Activated CD8-positive, alpha-beta T cell treated with anti-CD3 and anti-CD28 coated beads, Interleukin-2, amount 10 ng/mL, durations not matched to agents 7 days and 5 days (primary cell): ENCODE results near the gene SRCAP. TPM values are rescaled to one million over a fixed set of nuclear protein-coding genes. Genes with fewer than 3 reads are reported as not detected.

ENCODE experiments used
- ATAC-seq: fragments of 150-1000 bp; cut with Tn5 transposase; one replicate; pipeline ENCODE4 v1.10.0; 2021; ENCODE audit warnings: moderate library complexity
- CTCF ChIA-PET: fragments of 350-600 bp; sonication (Branson Sonifier 250); formaldehyde crosslinking; loops from one replicate; lab custom pipeline; 2021; ENCODE audit warnings: antibody characterized with exemption; lab: Charles Lee
- POLR2A ChIA-PET: fragments of 350-600 bp; sonication (Branson Sonifier 250); formaldehyde crosslinking; loops from one replicate; lab custom pipeline; 2021; ENCODE audit warnings: antibody characterized with exemption; lab: Charles Lee
- DNase-seq: peaks from one replicate; pipeline ENCODE4 v3.0.0-alpha.2; 2020
- H3K27ac Mint-ChIP-seq: one replicate; pipeline ENCODE4 v1.8.0; 2021; ENCODE audit warnings: mild to moderate bottlenecking, mixed read lengths
- H3K27me3 Mint-ChIP-seq: one replicate; pipeline ENCODE4 v1.8.0; 2021; ENCODE audit warnings: low read depth, mixed read lengths
- H3K36me3 Mint-ChIP-seq: one replicate; pipeline ENCODE4 v1.8.0; 2021; ENCODE audit warnings: low read depth, mixed read lengths
- H3K4me1 Mint-ChIP-seq: one replicate; pipeline ENCODE4 v1.8.0; 2021; ENCODE audit warnings: low read depth, mixed read lengths
- H3K4me3 Mint-ChIP-seq: one replicate; pipeline ENCODE4 v1.8.0; 2021; ENCODE audit warnings: mild to moderate bottlenecking, mixed read lengths
- H3K9me3 Mint-ChIP-seq: one replicate; pipeline ENCODE4 v1.8.0; 2022; ENCODE audit warnings: mixed read lengths; ENCODE audit not compliant: insufficient read depth
- total RNA-seq, 2 experiments: library from RNA; stranded (reverse); gene quantifications; one replicate each; pipeline ENCODE4 v1.2.3, GENCODE V29; 2021

SRCAP gene
- 10 to 100 TPM; 75.2 to 76.0 TPM for total RNA-seq

- ATAC-seq (peak; percentile 34), DNase-seq (peak; percentile 91)
- Mint-ChIP-seq H3K36me3 (peaks cover 31% of the 10 kb centered on the region), H3K9me3 (no peaks in the 10 kb centered on the region), H3K4me3 (peak within 1 kb of the TSS; percentile 97), H3K4me1 (peaks cover 42% of the 10 kb centered on the region), H3K27me3 (no peaks in the 10 kb centered on the region), H3K27ac (peak within 1 kb of the TSS; percentile 99)
- POLR2A ChIA-PET, result interaction anchor here (0.6 to 1.7 kb wide), 10 partner anchors 19 to 607 kb away, joined by 3 to 10 read pairs (median 4); partner anchors contain the start of genes FBRS, PHKG2, TBX6 and ZNF689
- CTCF ChIA-PET, result no interaction called here
Measured at GRCh38 chr16:30698816-30699614, at the start of gene SRCAP. Gene SRCAP, plus strand, starts transcription at chr16:30699171. Its CDS starts 1,654 bp downstream, at chr16:30700825.

- peaks cover 1% of the 10 kb centered on the region for H3K27me3 Mint-ChIP-seq
- H3K4me3 Mint-ChIP-seq, result peak overlapping the region; percentile 91
- peaks cover 28% of the 10 kb centered on the region for H3K36me3 Mint-ChIP-seq
- H3K27ac Mint-ChIP-seq, result peak overlapping the region; percentile 95
- DNase-seq (peak; percentile 72), ATAC-seq (peak; percentile 8)
- ChIA-PET POLR2A (interaction anchor here (0.7 to 3.1 kb wide), 13 partner anchors 10 to 246 kb away, joined by 3 to 40 read pairs (median 4); partner anchors contain the start of genes FBRS, ZNF688, ZNF689 and ZNF747), CTCF (interaction anchor here (0.8 to 4.5 kb wide), 13 partner anchors 10 to 220 kb away, joined by 3 to 36 read pairs (median 6); partner anchors contain the start of genes DCTPP1, FBRS and ZNF764)
- peaks cover 38% of the 10 kb centered on the region for H3K4me1 Mint-ChIP-seq
- H3K9me3 Mint-ChIP-seq, result no peaks in the 10 kb centered on the region
Measured at GRCh38 chr16:30649725-30650368, 49.1 kb upstream of the SRCAP start.

GRCh38 chr16:30650369-30651123 lies 48.4 kb upstream of the SRCAP start, which contains the start of gene PRR14:
Gene PRR14, plus strand, starts transcription at chr16:30650960. Its CDS starts 686 bp downstream, at chr16:30651646.
- ATAC-seq, result peak; percentile 86

GRCh38 chr16:30651124-30652004 lies 47.6 kb upstream of the SRCAP start:
- Mint-ChIP-seq H3K9me3 (no peaks in the 10 kb centered on the region), H3K4me1 (peaks cover 46% of the 10 kb centered on the region), H3K27ac (peak overlapping the region; percentile 95), H3K4me3 (peak overlapping the region; percentile 91), H3K36me3 (peaks cover 42% of the 10 kb centered on the region), H3K27me3 (no peaks in the 10 kb centered on the region)
- CTCF ChIA-PET, result interaction anchor here (0.7 to 4.5 kb wide), 14 partner anchors 9 to 222 kb away, joined by 3 to 36 read pairs (median 6); partner anchors contain the start of genes DCTPP1, FBRS and ZNF764
- peak; percentile 85 for DNase-seq
- POLR2A ChIA-PET, result interaction anchor here (0.6 to 3.1 kb wide), 10 partner anchors 8 to 118 kb away, joined by 3 to 40 read pairs (median 5); partner anchors contain the start of genes FBRS, ZNF688 and ZNF747
- ATAC-seq, result peak; percentile 67

More at GRCh38 chr16:30650369-30651123, 48.4 kb upstream of the SRCAP start, which contains the start of gene PRR14:
- peaks cover 1% of the 10 kb centered on the region for H3K27me3 Mint-ChIP-seq
- peak within 1 kb of the TSS; percentile 95 for H3K27ac Mint-ChIP-seq
- ChIA-PET POLR2A (interaction anchor here (0.6 to 3.1 kb wide), 13 partner anchors 9 to 245 kb away, joined by 3 to 40 read pairs (median 4); partner anchors contain the start of genes FBRS, ZNF688, ZNF689 and ZNF747), CTCF (interaction anchor here (0.7 to 4.5 kb wide), 13 partner anchors 9 to 221 kb away, joined by 3 to 36 read pairs (median 6); partner anchors contain the start of genes DCTPP1, FBRS and ZNF764)
- peak; percentile 100 for DNase-seq
- H3K36me3 Mint-ChIP-seq, result peaks cover 34% of the 10 kb centered on the region
- peaks cover 40% of the 10 kb centered on the region for H3K4me1 Mint-ChIP-seq
- H3K4me3 Mint-ChIP-seq, result peak within 1 kb of the TSS; percentile 91
- H3K9me3 Mint-ChIP-seq, result no peaks in the 10 kb centered on the region

- POLR2A ChIA-PET, result interaction anchor here (0.6 kb wide), 1 partner anchor 117 kb away, joined by 3 read pairs; the partner anchor contains the start of gene ZNF747
- no peak for DNase-seq
- ATAC-seq, result no peak
- H3K4me1 Mint-ChIP-seq, result peaks cover 49% of the 10 kb centered on the region
- H3K9me3 Mint-ChIP-seq, result no peaks in the 10 kb centered on the region
- CTCF ChIA-PET, result interaction anchor here (0.7 to 2.7 kb wide), 3 partner anchors 22 to 46 kb away, joined by 4 to 14 read pairs (median 5); no protein-coding TSS in a partner anchor
- no peaks in the 10 kb centered on the region for H3K27me3 Mint-ChIP-seq
- H3K4me3 Mint-ChIP-seq, result peak overlapping the region; percentile 88
- peak overlapping the region; percentile 86 for H3K27ac Mint-ChIP-seq
- peaks cover 46% of the 10 kb centered on the region for H3K36me3 Mint-ChIP-seq
Measured at GRCh38 chr16:30652005-30652296, 47.0 kb upstream of the SRCAP start.

GRCh38 chr16:30652718-30653117 lies 46.3 kb upstream of the SRCAP start:
- ChIA-PET CTCF (interaction anchor here (1.1 to 1.5 kb wide), 2 partner anchors 41 to 243 kb away, joined by 3 to 5 read pairs; no protein-coding TSS in a partner anchor), POLR2A (no interaction called here)
- Mint-ChIP-seq H3K4me3 (peak overlapping the region; percentile 88), H3K36me3 (peaks cover 52% of the 10 kb centered on the region), H3K27ac (peak overlapping the region; percentile 86), H3K9me3 (no peaks in the 10 kb centered on the region), H3K27me3 (no peaks in the 10 kb centered on the region), H3K4me1 (peaks cover 54% of the 10 kb centered on the region)
- DNase-seq (no peak), ATAC-seq (no peak)

GRCh38 chr16:30654856-30655255 lies 44.1 kb upstream of the SRCAP start:
- Mint-ChIP-seq H3K4me1 (peaks cover 43% of the 10 kb centered on the region), H3K27me3 (no peaks in the 10 kb centered on the region), H3K36me3 (peaks cover 56% of the 10 kb centered on the region), H3K27ac (no peak overlapping the region), H3K9me3 (no peaks in the 10 kb centered on the region), H3K4me3 (no peak overlapping the region)
- no peak for ATAC-seq
- CTCF ChIA-PET, result interaction anchor here (2.9 to 3.2 kb wide), 2 partner anchors 39 to 42 kb away, joined by 13 to 14 read pairs; no protein-coding TSS in a partner anchor
- no peak for DNase-seq
- POLR2A ChIA-PET, result no interaction called here

GRCh38 chr16:30655815-30656347 lies 43.1 kb upstream of the SRCAP start:
- POLR2A ChIA-PET, result interaction anchor here (0.9 kb wide), 1 partner anchor 120 kb away, joined by 5 read pairs; no protein-coding TSS in a partner anchor
- no peak for ATAC-seq
- DNase-seq, result no peak
- peak overlapping the region; percentile 5 for H3K27ac Mint-ChIP-seq
- peaks cover 42% of the 10 kb centered on the region for H3K4me1 Mint-ChIP-seq
- H3K27me3 Mint-ChIP-seq, result no peaks in the 10 kb centered on the region
- peaks cover 63% of the 10 kb centered on the region for H3K36me3 Mint-ChIP-seq
- H3K9me3 Mint-ChIP-seq, result no peaks in the 10 kb centered on the region
- no peak overlapping the region for H3K4me3 Mint-ChIP-seq
- CTCF ChIA-PET, result interaction anchor here (2.9 to 3.2 kb wide), 2 partner anchors 38 to 41 kb away, joined by 13 to 14 read pairs; no protein-coding TSS in a partner anchor

GRCh38 chr16:30656388-30656787 lies 42.6 kb upstream of the SRCAP start:
- no peaks in the 10 kb centered on the region for H3K9me3 Mint-ChIP-seq
- DNase-seq, result no peak
- H3K4me3 Mint-ChIP-seq, result no peak overlapping the region
- peaks cover 64% of the 10 kb centered on the region for H3K36me3 Mint-ChIP-seq
- H3K27ac Mint-ChIP-seq, result peak overlapping the region; percentile 64
- ChIA-PET POLR2A (interaction anchor here (0.9 kb wide), 1 partner anchor 121 kb away, joined by 5 read pairs; no protein-coding TSS in a partner anchor), CTCF (interaction anchor here (1.0 to 3.2 kb wide), 3 partner anchors 38 to 46 kb away, joined by 3 to 14 read pairs (median 13); partner anchors contain the start of gene ZNF689)
- H3K4me1 Mint-ChIP-seq, result peaks cover 46% of the 10 kb centered on the region
- no peak for ATAC-seq
- H3K27me3 Mint-ChIP-seq, result no peaks in the 10 kb centered on the region
